DMS 273 treated with DMSO at 0.1 percent for 48 hours (cell line): ENCODE results near the gene PLCXD3.
"Not testable (repeated sequence)": the region's sequence is repeated elsewhere in the genome, so short reads cannot be mapped to it uniquely, and the experiment has no call there.

Experiments used
- DNase-seq: peaks from one replicate; lab custom pipeline; 2025; lab: John Stamatoyannopoulos, UW

Gene PLCXD3

DNA sequence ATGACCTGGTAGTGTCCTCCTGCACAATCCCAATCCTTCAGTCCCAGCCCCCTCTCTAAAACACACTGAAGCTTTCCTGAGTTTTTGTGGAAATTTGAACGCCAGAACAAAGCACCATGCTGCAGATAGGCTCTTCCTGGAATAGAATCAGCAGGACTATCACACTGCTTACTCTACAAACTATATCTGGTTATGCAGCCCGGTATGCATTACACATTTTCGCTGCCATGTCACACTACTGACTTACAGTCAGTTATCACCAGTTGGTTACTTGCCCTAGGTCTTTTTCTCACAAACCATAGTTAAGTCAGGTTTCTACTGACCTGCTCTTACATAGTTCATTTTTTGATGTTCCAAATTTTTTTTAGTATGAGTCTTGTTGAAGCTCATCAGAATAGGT lies 24.9 kb downstream of the PLCXD3 start:
- no peak for DNase-seq

DNA sequence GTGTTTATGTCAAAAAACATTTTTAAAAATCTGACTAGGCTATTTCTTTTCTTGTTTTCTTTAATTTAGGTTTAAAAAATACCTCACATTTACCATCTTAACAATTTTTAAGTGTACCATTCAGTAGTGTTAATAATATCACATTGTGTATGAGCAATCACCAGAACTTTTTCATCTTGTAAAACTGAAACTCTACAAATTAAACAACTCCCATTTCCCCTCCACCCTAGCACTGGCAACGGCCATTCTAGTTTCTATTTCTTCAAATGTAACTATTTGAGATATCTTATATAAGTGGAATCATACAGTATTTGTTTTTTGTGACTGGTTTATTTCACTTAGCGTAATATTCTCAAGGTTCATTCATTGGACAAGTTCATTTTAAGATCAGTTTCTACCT lies 27.7 kb downstream of the PLCXD3 start:
- no peak for DNase-seq

DNA sequence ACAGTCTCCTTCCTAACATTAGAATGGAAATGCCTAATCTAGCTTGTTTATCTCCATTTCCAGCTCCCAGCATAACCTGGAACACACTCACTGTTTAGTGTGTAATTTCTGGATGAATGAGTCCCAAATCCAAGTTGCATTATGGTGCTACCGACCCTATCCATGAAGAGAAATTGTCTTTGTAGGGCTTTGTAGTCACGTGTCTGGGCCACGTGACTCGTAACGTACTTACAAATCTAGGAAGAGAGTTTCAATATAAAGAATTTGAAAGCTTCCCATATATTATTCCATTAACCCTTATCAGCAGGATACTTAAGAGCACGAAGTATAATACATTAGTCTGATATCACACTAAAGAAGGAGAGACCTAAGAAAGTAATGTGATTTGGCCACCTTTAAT lies 28.2 kb downstream of the PLCXD3 start:
- no peak for DNase-seq

DNA sequence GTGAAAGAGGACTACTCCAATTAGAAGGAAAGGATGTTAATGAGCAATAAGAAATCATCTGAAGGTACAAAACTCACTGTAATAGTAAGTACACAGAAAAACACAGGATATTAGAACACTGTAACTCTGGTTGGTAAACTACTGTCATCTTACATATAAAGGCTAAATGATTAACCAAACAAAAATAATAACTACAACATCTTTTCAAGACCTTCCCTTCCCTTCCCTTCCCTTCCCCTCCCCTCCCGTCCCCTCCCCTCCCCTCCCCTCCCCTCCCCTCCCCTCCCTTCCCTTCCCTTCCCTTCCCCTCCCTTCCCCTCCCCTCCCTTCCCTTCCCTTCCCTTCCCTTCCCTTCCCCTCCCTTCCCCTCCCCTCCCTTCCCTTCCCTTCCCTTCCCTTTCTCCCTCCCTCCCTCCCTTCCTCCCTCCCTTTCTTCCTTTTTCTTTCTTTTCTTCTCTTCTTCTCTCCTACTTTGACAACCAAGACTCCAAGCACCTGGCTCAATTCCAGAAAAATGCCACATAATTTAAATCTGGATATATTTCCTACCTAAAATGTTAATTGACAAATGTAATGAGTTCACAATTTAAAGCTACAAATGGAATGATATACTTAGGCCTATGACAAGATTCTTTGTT lies 38.7 kb downstream of the PLCXD3 start:
- DNase-seq, result not testable (repeated sequence)

DNA sequence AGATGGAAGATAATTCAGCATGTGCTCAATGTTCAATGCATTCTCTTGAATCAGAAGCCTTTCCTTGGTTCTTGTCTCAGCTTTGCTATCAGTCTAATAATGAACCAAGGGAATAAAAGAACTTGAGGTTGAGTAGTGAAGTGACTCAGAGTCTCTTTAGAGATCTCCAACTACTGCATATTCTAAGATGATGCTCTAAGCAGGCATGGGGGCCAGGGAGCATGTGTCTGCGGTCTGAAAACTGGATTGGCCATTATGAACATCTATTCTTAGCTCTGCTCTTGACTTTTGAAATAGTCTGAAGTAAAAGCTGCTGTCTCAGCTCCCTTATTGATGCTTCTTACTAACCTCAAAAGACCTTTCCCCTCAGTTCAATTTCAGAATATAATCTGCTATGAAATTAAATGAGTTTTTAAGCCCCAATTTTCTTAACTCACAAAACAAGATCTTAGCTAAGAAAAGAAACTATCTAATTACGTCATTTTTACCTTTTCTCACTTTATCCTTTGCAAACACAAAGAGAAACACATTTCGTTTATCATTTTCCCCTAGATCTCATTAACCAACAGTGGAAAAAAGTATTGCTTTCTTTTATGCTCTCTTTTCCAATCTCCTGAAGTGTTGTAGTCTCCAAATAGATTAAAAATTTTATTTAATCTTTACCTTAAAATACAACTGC lies 44.8 kb downstream of the PLCXD3 start:
- DNase-seq, result no peak

DNA sequence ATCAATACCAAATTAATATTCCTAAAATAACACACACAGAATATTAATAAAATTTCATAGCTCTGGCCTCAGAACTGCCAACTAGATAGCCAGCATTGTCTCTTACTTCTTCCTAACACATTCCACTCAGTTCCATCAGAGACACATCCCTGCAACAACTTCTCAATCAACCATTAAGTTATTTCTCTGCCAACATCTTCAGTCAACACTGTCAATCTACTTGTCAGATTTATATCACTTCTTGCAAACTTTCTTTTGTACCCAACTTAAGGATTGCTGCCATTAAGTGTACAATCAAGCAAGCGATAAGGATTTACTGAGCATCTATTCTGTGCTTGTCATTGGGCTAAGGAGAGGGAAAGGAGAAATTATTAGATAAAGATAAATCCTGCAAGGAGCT lies 50.8 kb downstream of the PLCXD3 start:
- DNase-seq, result no peak

DNA sequence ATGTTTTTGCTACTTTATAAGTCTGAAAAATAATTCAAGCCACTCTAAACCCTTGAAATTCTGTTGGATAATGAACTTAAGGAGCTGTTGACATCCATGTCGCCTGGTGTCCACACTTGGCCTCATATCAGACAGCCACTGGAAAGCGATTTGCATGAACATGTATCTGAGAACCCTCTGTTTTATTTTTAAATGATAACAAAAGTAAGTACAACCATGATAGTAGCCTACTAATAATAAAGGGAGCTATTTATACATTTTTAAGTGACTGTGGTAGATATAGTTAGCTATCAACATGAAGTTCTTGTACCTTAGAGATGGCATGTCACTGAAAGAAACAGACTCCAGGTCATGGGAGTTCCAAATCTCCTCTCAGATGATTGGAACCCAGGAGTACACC lies 53.3 kb downstream of the PLCXD3 start:
- no peak for DNase-seq

DNA sequence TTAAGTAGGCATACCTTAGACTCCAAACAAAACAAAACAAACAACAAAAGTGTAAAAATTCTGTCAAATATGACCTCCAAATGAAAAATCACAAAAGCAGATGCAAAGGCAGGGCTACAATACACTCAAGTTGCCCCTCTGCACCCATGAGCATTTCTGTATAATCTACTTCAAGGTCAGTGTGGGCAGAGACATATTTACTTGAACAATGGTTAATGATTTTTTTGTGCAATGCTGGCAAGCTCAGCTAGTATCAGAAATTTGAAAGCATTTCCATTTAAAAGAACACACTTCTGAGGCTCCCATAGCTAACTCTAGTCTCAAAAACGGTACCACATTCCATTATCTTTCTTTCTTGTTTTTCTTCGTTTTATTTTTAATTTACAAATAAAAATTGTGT lies 57.9 kb downstream of the PLCXD3 start:
- DNase-seq, result no peak

DNA sequence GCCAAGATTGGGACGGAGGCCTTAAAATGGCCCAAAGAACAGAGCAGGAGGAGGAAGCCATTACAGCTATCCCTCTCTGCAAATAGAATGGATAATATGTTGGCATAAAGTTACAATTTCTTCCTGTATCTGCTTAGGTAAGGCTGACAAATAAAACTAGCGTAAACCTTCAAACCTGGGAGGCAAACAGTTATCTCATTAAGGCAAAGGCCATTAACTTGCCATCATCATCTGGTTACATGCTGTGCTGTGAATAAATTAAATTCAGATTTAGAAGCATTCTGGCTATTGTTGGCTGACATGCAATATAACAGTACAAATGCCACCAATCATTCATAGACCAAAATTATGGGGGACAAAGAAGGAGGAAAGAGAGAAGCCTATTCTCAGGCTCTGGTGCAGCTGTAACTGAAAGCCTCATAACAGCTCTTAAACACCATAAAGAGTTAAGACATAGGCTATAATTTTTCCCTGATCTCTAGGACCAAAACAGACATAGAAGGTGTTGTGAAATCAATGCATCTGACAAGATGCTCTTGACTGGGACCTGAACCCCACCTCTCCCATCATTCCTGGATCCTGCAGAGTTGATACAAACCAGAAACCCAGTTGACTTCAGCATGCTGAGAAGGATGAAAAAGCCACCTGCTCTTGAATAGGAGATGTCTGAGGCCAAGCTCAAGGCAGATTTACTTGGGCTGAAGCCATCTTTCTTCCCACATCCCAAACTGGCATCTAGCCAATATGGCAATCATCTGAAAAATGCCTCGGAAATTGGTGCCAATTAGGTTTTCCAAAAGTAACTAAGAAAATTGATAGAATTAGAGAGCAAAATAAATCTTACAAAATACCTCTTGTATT lies 62.5 kb downstream of the PLCXD3 start:
- DNase-seq, result no peak

DNA sequence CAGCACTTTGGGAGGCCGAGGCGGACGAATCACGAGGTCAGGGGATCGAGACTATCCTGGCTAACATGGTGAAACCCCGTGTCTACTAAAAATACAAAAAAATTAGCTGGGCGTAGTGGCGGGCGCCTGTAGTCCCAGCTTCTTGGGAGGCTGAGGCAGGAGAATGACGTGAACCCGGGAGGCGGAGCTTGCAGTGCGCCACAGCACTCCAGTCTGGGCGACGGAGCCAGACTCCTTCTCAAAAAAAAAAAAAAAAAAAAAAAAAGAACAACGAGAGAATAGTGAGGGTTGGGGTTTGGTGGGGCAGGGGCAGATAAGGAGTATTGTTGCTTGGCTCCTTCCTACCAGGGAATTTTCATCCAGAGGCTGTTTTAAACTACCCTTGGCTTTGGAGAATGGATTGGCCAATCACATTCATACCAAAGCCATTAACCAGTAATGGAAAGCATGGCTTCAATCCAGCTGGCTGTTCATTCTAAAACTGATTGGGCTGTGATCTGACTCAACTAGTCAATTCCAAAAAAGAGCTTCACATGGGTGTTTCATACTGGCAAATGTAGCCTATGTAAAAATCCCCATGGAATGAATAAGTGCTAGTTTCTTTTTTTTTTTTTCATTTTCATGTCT lies 64.4 kb downstream of the PLCXD3 start:
- no peak for DNase-seq

DNA sequence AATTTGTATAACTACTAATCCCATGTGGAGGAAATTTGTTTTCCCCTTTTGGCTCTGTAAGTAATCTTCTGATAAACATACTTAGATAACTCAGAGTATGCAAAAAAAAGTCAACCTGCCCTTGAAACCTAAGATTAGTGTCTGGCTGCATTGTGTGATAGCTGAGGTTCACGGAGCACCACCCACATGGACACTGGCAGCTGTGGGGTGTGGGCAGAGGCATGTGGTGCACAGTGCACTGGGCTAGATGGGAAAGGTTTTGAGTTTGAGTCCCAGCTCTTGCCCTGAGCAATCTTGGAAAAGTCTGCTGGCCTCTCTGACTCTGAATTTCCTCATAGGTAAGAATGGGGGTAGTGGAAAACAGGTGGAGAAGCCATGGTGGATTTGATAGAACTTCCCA lies 75.1 kb downstream of the PLCXD3 start:
- DNase-seq, result no peak

DNA sequence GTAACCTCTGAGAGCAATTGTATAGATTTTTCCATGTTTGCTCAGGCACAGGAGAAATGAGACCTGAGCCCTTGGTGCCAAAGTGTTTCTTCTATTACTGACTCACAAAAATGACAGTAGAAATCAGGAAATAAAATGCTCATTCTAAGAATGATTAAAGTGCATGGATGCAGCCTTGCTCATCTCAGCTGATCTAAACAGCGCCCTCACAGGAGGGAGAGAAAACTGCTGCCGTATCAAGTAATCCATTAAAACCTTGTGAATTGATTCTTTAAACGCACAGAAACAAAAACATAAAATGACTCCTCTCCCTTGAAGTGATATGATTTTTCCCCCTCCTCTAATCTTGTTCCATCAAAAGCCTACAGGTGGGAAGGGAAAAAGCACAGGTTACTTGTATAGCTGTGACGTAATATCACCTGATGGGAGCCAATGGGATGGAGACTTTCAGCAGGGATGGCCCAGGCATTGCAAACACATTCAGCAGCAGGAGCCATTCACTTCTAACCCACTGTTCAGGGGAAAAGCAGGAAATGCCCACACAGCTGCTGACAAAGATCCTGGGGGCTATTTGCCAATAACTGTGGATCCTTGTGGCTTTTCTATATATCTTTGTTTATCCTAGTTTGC lies 76.7 kb downstream of the PLCXD3 start:
- no peak for DNase-seq

DNA sequence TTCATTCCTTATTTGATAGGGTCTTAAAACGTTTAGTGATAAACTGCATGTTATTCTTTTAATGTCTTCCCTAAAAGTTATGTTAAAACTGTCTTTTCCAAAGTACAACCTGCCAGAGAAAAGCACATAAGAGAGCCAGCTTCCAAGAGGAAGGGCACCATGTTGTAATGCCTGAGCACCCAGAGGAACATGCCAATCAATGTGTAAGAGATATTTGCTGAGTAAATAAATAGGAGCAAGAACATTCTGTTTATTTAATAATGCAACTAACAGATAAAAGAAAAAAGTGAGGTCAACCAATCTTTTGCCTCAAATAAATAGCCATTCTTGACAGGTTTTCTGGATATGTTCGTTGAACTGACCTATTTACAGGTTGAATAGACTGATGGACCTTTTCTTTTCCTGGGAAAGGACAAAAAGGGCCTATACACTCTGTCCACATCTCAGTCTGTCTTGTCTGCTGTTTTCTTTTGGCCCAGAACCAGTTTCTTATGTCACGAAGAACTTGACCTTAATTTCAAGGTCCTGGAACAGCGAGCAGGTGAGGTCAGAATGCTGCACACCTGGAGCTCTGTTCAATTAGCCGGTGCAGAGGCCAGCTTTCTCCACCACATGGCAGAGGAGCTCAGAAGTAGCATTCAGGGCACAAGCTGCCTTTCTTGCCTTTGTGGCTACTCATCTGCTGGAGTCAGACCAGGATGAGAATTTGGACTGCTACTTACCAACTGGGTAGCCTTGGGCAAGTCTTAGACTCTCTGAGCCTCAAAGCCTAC lies 77.7 kb downstream of the PLCXD3 start:
- no peak for DNase-seq

DNA sequence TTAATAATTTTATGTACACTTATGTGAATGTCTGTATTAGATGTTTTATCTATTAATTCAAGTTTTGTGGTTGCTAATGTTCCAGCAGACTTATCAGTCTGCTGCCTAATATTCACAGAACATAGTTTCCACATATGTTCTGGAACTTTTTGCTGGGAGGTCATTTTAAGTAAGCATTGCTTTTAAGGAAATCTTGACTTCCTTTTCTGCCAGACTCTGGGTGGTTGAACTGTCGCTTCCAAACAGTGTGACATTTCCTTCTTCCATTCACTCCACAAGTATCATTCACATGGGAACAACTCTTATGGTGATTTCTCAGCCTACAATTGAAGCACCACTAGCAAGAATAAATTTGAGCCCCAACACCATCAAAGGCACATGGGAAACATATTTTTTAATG lies 82.9 kb downstream of the PLCXD3 start:
- DNase-seq, result no peak

DNA sequence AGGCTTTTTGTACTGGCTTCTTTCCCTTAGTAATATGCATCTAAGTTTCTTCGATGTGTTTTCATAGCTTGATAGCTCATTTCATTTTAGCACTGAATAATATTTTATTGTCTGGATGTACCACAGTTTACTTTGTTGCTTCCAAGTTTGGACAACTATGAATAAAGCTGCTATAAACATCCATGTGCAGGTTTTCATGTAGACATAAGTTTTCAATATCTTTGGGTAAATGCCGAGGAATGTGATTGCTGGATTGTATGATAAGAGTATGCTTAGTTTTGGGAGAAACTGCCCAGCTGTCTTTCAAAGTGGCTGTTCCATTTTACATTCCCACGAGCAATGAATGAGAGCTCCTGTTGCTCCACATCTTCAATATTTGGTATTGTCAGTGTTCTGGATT lies 84.7 kb downstream of the PLCXD3 start:
- DNase-seq, result no peak

DNA sequence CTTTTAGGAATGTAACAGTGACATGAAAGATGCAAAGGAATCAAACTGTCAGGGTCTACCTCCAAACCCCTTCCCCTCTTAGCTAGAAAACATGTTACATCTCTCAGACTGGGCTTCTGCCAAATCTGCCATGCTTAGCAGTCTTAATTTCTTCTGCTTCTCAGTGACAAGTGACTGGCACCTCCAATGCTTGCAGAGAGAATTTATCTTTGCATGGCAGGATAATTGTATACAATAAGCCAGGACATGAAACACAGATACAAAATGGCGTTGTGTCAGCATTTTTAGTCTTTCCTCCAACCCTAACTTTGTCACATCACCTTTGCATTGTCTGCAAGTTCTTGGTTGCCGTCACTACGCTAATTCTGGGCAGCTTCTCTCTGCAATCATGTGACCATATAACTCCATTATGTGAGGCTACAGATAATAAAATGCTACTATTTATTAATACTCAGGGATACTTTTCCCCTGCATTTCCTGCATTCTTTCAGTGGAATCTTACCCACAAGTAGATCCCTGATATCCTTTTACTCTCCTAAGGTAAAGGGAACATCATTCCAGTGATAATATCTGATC lies 89.8 kb downstream of the PLCXD3 start:
- no peak for DNase-seq

DNA sequence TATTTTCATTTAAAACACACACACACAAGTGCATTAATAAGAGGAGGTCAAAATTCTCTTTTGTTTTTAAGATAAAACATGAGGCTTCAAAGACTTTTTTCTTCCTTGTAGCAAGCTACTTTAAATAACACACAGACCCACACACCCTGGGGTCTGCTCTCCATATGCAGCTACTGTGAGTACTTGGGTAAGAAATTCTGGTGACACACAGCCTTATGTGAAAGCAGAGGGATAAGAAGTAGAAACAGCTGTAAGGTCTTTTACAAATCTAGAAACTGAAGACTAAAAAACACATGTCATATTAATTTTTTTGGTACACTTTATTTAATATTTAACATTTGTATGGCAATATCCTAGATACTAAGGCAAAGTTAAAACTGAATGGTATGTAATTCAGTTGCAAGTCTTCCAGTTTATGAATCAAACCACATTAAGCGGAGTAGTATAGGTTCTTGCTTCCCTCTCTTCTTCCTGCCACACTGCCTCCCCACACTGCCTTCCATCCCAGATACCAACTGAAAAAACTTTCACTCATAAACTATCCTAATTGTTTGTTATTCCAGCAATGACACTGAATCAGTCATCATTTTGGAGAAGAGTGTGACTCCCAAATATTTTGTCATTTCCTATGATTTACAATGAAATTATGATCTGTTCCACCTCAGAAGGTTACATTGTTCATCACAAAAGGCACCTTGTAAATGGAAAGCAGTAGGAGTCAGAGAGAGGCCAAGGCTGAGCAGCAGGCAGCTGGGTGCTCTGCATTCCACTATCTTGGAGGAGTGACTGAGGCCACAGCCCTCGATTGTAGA lies 92.0 kb downstream of the PLCXD3 start:
- no peak for DNase-seq

DNA sequence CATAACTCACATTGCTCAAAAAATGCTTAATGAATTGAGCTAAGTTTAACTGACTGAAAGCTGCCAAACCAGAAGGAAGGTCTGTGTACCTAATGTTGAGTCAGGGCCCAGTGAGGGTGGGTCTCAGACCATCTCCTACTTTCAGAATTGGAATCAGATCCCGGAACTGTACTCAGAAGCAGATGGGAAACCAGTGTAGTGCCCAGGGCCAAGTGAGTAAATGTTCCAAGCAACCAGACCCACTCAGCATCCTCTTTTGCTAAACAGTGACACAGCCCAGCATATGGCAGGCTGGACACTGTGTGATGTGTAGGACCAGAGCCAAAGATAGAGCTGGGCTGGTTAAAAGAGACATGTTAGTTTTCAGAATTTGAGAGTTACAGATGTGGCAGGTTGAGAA lies 94.1 kb downstream of the PLCXD3 start:
- DNase-seq, result no peak

DNA sequence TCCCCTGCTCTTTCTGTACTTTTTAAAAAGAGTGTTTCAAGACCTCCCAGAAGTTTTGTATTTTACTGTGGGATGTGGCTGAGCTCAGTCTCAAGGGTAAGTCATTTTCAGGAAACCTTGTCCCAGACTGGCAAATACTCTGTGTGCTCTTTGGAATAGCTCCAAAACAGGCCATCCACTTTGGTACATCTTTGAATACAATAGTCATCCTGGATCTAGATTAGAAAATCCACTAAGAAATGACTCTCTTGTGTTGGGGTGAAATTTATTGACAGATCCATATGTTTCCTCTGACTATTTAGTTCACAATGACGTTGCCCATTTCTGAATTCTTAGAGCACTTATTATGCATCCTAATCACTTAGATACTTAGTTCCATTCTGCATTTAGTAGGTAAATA lies 95.2 kb downstream of the PLCXD3 start:
- DNase-seq, result no peak

DNA sequence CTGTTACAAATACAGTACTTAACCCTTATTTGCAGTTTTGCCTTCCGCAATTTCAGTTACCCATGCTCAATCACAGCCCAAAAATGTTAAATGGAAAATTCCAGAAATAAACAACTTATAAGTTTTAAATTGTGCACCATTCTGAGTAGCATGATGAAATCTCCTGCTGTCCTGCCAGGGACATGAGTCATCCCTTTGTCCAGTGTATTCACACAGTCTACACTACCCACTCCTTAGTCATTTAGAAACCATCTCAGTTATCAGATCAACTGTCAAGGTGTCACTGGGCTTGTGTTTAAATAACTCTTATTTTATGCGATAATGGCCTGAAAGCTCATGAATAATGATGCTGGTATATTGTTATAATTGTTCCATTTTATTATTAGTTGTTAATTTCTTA lies 95.8 kb downstream of the PLCXD3 start:
- DNase-seq, result no peak
